Prostate gland (tissue), 2 donors: ENCODE measurements around the gene TSC22D1. TPM values are rescaled to one million over a fixed set of nuclear protein-coding genes. Genes with fewer than 3 reads are reported as not detected.

Source experiments
- DNase-seq: peaks from one replicate; pipeline ENCODE4 v3.0.0-alpha.2; 2019; ENCODE audit warnings: low spot score
- H3K27ac ChIP-seq, 2 donors: fragments of 200-600 bp; sonication (generic); 2 replicates each; pipeline ENCODE4 v1.5.1; 2017 to 2019
- H3K27me3 ChIP-seq: fragments of 200-600 bp; sonication (generic); replicated peaks from 2 replicates; pipeline ENCODE4 v1.5.1; 2019; ENCODE audit not compliant: insufficient read depth
- H3K36me3 ChIP-seq, 2 donors: fragments of 200-600 bp; sonication (generic); 1 replicate in 1 of 2; 2 replicates in 1 of 2; pipeline versions ENCODE4 v1.5.1 to v1.8.1; 2017 to 2019
- H3K4me1 ChIP-seq: fragments of 200-600 bp; sonication (generic); replicated peaks from 2 replicates; pipeline ENCODE4 v1.5.1; 2019
- H3K4me3 ChIP-seq, 2 donors: fragments of 200-600 bp; sonication (generic); 2 replicates each; pipeline ENCODE4 v1.5.1; 2017 to 2019
- H3K9me3 ChIP-seq: fragments of 200-600 bp; sonication (generic); 2 replicates; pipeline ENCODE4 v1.5.1; 2017
- CTCF ChIP-seq, 4 experiments: fragments of 200-600 bp in 2 of 4; fragments of 450-650 bp in 2 of 4; sonication (generic) in 2 of 4; IDR thresholded peaks; 1 replicate in 3 of 4; 2 replicates in 1 of 4; pipeline ENCODE4 v1.5.1; 2016 to 2019; ENCODE audit warnings: antibody characterized with exemption in 4 of 4, mild to moderate bottlenecking in 2 of 4, moderate library complexity in 2 of 4
- POLR2A ChIP-seq: fragments of 450-650 bp; IDR thresholded peaks from one replicate; pipeline ENCODE4 v1.6.1; 2016; ENCODE audit warnings: antibody characterized with exemption, mild to moderate bottlenecking
- POLR2AphosphoS5 ChIP-seq: sonication (generic); formaldehyde crosslinking; IDR thresholded peaks from one replicate; pipeline ENCODE4 v1.6.1; 2017; ENCODE audit warnings: antibody characterized with exemption
- WGBS: methylation state at CpG from one replicate; pipeline ENCODE4 v1.1.5; 2018; 5-methylcytosine and 5-hydroxymethylcytosine counted together
- intact Hi-C: fragments of 100-400 bp; cut with DNase I; formaldehyde crosslinking; loops from one replicate; pipeline ENCODE4 v1.14.2; 2022
- total RNA-seq, 2 donors: library from RNA; depleted of rRNA; stranded (reverse); fragments of >200 nt; gene quantifications; one replicate each; pipeline ENCODE4 v1.1.0, GENCODE V29; 2016

TSC22D1 gene
- total RNA-seq, 2 donors from 2014 or later, result 185 to 237 TPM

GRCh38 chr13:44470638-44471562 lies 105.2 kb downstream of the TSC22D1 start:
- no peak overlapping the region for H3K27ac ChIP-seq
- H3K27me3 ChIP-seq, result no peaks in the 10 kb centered on the region
- no peak for TF ChIP-seq POLR2AphosphoS5
- peak; percentile 23 to 69 (median 58) for TF ChIP-seq CTCF (IDR thresholded peaks at IDR 0.05)
- no peaks in the 10 kb centered on the region for H3K9me3 ChIP-seq
- no peak for DNase-seq
- no peak overlapping the region for H3K4me3 ChIP-seq
- WGBS, result 34% methylated on average over 4 of the region's 4 CpGs
- intact Hi-C loops, result no loop called here
- no peaks in the 10 kb centered on the region for H3K36me3 ChIP-seq
- no peaks in the 10 kb centered on the region for H3K4me1 ChIP-seq

- Histone ChIP-seq H3K9me3 (no peaks in the 10 kb centered on the region), H3K27me3 (no peaks in the 10 kb centered on the region), H3K4me3 (no peak overlapping the region), H3K36me3 (no peaks in the 10 kb centered on the region), H3K27ac (no peak overlapping the region), H3K4me1 (no peaks in the 10 kb centered on the region)
- over 99% methylated on average over 3 of the region's 3 CpGs for WGBS
- no peak for TF ChIP-seq CTCF (IDR thresholded peaks at IDR 0.05)
- no peak for TF ChIP-seq POLR2AphosphoS5
- TF ChIP-seq POLR2A, result no peak
- intact Hi-C loops, result loop anchor here (10.0 kb wide), 1 partner anchor 564 kb away; no protein-coding TSS in a partner anchor
- no peak for DNase-seq
Observed at GRCh38 chr13:44468874-44469273, 107.3 kb downstream of the TSC22D1 start.

- WGBS, result 73% methylated on average over 4 of the region's 4 CpGs
- H3K27me3 ChIP-seq, result no peaks in the 10 kb centered on the region
- no peaks in the 10 kb centered on the region for H3K36me3 ChIP-seq
- H3K4me3 ChIP-seq, result no peak overlapping the region
- no peaks in the 10 kb centered on the region for H3K4me1 ChIP-seq
- DNase-seq, result no peak
- intact Hi-C loops, result loop anchor here (10.0 kb wide), 1 partner anchor 561 kb away; no protein-coding TSS in a partner anchor
- TF ChIP-seq POLR2A, result no peak
- TF ChIP-seq CTCF (IDR thresholded peaks at IDR 0.05), result no peak
- no peak for TF ChIP-seq POLR2AphosphoS5
- no peaks in the 10 kb centered on the region for H3K9me3 ChIP-seq
- no peak overlapping the region for H3K27ac ChIP-seq
Observed at GRCh38 chr13:44465318-44465717, 110.8 kb downstream of the TSC22D1 start.

DNA sequence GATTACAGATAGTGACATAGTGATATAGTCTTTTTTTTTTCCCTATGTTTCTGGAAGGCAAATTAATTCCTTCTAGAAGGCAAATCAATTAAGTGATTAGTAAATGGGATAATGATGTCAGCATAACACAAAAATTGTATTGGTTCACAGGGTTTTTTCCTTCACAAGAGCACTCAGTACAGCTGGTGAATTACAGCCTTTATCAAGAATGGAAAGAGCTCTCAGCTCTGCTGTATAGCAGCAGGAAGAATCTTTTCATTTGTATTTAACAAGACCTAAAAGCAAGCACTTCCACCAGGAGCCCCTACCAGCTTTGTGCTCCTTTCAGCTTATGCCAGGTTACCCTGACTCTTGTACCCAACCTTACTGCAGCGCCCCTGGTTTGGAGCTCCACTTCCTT lies 111.7 kb downstream of the TSC22D1 start:
- DNase-seq, result no peak
- Histone ChIP-seq H3K36me3 (no peaks in the 10 kb centered on the region), H3K27me3 (no peaks in the 10 kb centered on the region), H3K9me3 (no peaks in the 10 kb centered on the region), H3K4me1 (no peaks in the 10 kb centered on the region), H3K4me3 (no peak overlapping the region), H3K27ac (no peak overlapping the region)
- intact Hi-C loops, result loop anchor here (10.0 kb wide), 1 partner anchor 560 kb away; no protein-coding TSS in a partner anchor
- WGBS, result 94% methylated on average over 1 of the region's 1 CpG
- TF ChIP-seq POLR2AphosphoS5, result no peak
- no peak for TF ChIP-seq POLR2A
- TF ChIP-seq CTCF (IDR thresholded peaks at IDR 0.05), result no peak
